GM21717 (cell line): ENCODE measurements around the gene TIMP2.

Experiments used
- ATAC-seq: cut with Tn5 transposase; IDR thresholded peaks from one replicate; pipeline ENCODE4 v1.9.1; 2021; ENCODE audit warnings: mild to moderate bottlenecking, moderate library complexity; ENCODE audit not compliant: unreplicated experiment

Gene TIMP2

GRCh38 chr17:78819806-78820792, 105.1 kb downstream of the TIMP2 start:
- ATAC-seq: no peak

GRCh38 chr17:78819402-78819801, 105.8 kb downstream of the TIMP2 start:
- no peak for ATAC-seq

GRCh38 chr17:78818932-78819331, 106.3 kb downstream of the TIMP2 start:
- ATAC-seq: no peak

- ATAC-seq: no peak
Observed at GRCh38 chr17:78818152-78818846, 106.9 kb downstream of the TIMP2 start.

GRCh38 chr17:78817123-78817522, 108.1 kb downstream of the TIMP2 start:
- no peak for ATAC-seq

- ATAC-seq: no peak
Observed at GRCh38 chr17:78815696-78816095, 109.5 kb downstream of the TIMP2 start.

GRCh38 chr17:78812855-78813254, 112.3 kb downstream of the TIMP2 start:
- ATAC-seq: no peak

GRCh38 chr17:78808163-78808562, 117.0 kb downstream of the TIMP2 start:
- no peak for ATAC-seq

- no peak for ATAC-seq
Observed at GRCh38 chr17:78806451-78806850, 118.7 kb downstream of the TIMP2 start.

GRCh38 chr17:78805301-78805700, 119.9 kb downstream of the TIMP2 start:
- ATAC-seq: no peak

- no peak for ATAC-seq
Observed at GRCh38 chr17:78804777-78805176, 120.4 kb downstream of the TIMP2 start.

- ATAC-seq: no peak
Observed at GRCh38 chr17:78803186-78803845, 121.9 kb downstream of the TIMP2 start.
